KOPT-K1 (cell line): Measurements from ENCODE around the gene MESP2.

Experiments used
- H3K27ac ChIP-seq: fragments of 200-600 bp; sonication (generic); 2 replicates; pipeline ENCODE4 v1.5.1; 2016; ENCODE audit warnings: antibody characterized with exemption, mild to moderate bottlenecking, low read depth, low read length; ENCODE audit not compliant: poor library complexity, severe bottlenecking
- H3K36me3 ChIP-seq: fragments of 200-600 bp; sonication (generic); 2 replicates; pipeline ENCODE4 v1.5.1; 2017; ENCODE audit warnings: antibody characterized with exemption, mild to moderate bottlenecking, low read length, moderate library complexity; ENCODE audit not compliant: insufficient read depth
- H3K9me3 ChIP-seq: fragments of 200-600 bp; sonication (generic); 2 replicates; pipeline ENCODE4 v1.5.1; 2017; ENCODE audit warnings: antibody characterized with exemption, low read length, mild to moderate bottlenecking; ENCODE audit not compliant: insufficient read depth, poor library complexity, severe bottlenecking

The MESP2 gene

DNA sequence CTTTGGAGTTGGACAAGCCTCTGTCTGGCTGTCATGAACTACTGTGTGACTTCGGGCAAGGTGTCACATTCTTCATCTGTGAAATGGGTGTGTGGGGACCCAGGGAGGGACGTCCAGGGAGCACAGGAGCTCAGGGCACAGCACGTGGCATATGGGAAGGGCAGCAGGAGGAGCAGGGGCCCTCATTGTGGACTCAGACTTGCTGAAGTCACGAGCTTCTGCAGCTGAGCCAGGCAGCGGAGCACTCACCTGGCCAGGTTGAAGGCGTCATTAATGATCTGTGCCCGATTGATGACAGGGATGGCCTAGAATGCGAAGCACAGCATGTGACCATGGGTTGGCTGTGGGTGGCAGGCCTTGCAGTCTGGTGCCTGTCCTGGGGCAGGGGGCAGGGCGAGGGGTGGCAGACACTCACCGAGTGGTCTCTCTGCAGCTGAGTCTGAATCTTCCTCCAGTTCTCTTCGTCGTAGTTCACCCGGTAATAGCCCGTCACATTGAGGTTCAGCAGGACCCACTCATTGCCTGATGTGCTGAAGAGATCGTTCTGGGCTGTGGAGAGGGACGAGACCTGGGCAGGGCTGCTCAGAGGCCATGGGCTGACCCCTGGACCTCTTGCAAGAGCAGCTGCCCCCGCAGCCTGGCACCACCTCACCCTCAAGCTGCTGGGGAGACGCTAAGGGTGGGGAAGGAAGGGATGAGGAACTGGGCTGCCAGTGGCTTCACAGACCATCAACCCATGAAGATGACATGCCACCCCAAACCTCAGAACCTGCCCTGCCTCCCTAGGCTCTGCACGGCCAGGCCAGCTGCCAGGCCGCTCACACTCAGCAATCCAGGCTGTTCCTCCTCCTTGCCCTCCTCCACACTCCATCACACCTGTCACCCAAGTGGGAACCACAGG lies 23.1 kb downstream of the MESP2 start:
- Histone ChIP-seq H3K9me3 (no peaks in the 10 kb centered on the region), H3K27ac (no peak overlapping the region), H3K36me3 (no peaks in the 10 kb centered on the region)

GRCh38 chr15:89799918-89800498 lies 23.9 kb downstream of the MESP2 start:
- Histone ChIP-seq H3K9me3 (no peaks in the 10 kb centered on the region), H3K36me3 (no peaks in the 10 kb centered on the region), H3K27ac (no peak overlapping the region)

DNA sequence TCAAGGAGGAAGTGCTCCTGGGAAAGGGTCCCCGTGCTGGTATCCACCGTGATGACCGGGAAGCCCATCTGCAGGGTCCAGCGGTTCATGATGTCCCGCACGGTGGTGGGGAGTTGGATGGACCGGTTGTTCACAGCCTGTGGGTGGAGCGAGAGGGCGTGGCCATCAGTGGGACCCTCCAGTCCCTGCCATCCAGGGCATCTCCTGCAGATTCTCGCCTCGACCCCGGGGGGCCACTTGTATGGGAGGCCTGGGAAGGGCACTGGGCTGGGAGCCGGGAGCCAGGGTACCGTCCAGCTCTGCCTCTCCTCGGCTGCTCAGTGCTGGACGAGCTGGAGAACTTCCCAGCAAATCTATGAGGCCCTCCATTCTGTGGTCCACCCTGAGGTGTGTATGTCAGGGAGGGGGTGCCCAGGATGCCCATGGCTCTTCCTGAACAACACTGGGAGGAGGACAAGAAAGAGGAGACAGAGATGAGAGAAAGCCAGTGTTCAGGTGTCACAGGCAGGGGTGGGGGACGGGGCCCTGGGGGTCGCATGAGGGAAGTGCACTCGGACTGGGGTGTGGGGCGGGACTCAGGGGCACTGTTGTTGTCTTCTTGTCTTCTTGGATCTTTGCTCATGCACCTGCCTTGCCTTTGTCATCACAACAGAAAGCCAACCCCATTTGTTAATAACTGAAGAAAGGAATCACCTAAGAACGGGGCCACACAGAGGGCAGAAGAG lies 25.5 kb downstream of the MESP2 start:
- Histone ChIP-seq H3K27ac (no peak overlapping the region), H3K36me3 (no peaks in the 10 kb centered on the region), H3K9me3 (no peaks in the 10 kb centered on the region)

DNA sequence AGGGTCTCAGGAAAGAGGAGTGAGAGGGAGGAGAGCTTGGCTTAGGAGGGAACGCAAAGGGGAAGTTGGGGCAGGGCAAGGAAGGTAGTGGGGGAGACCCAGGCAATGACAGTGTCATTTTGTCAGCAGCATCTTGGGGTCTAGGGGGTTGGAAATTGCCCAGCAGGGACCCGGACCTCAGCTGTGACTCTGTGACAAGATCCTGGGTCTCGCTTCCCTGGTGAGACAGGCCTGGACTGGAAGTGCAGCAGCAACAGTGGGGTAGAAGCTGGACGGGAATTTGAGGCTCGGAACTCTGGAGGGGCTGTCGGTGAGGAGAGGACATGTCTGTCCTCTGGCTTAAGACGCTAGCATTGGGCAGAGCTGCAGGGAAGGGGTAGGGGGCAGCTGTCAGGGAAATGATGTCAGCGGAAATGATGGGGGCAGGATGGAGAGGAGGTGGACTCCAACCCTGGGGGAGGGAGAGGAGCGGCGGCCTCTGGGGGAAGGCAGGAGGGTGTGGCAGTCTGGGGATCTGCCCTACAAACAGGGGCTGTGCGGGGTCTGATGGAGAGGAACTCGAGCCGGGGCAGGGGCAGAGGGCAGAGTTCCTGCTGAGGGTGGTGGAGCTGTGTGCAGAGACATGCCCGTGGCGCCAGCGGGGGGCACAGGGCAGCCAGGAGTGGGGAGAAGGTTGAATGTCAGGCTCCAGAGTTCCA lies 26.2 kb downstream of the MESP2 start:
- H3K9me3 ChIP-seq: no peaks in the 10 kb centered on the region
- H3K36me3 ChIP-seq: no peaks in the 10 kb centered on the region
- no peak overlapping the region for H3K27ac ChIP-seq

DNA sequence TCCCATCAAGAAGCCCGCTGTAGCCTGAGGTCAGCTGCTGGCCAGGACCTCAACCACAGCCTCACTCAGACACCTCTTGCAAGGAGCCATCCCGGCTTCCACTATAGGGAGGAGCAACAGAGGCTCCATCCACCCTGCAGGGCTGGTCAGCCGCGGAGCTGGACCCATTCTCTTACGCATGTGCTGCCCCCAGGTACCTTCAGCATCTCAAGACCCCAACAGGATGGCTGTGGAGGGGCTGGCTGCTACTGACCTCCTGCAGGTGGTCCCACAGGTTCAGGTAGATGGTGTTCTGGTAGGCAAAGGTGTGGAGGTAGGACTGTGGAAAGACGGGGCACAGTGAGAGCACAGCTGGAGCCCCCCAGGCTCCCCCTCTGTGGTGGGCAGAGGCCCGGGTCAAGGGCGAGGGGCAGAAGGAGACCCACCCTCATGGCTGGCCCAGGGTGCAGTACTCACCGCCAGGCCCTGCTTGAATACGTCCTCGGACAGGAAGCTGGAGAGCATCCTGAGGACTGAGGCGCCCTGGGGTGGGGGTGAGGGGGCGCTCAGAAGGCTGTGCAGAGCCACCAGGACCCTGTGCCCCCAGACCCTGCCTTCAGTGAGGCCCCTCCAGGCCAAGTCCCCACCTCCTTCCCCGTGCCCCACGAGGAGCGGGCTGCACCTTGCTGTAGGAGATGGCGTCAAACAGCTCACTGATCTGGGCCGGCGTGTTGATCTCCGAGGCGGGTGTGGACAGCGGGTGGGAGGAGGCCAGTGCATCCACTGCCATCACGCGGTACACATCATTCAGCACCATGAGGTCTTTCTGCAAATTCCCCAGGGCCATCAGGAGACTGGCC lies 27.1 kb downstream of the MESP2 start:
- Histone ChIP-seq H3K9me3 (no peaks in the 10 kb centered on the region), H3K36me3 (no peaks in the 10 kb centered on the region), H3K27ac (no peak overlapping the region)

- no peaks in the 10 kb centered on the region for H3K36me3 ChIP-seq
- H3K9me3 ChIP-seq: no peaks in the 10 kb centered on the region
- no peak overlapping the region for H3K27ac ChIP-seq
These were observed 28.0 kb downstream of the MESP2 start for GRCh38 chr15:89803941-89804800.

- H3K27ac ChIP-seq: no peak overlapping the region
These were observed 29.4 kb downstream of the MESP2 start for GRCh38 chr15:89805241-89806209.

GRCh38 chr15:89806210-89806558 lies 30.1 kb downstream of the MESP2 start:
- H3K36me3 ChIP-seq: no peaks in the 10 kb centered on the region
- H3K9me3 ChIP-seq: no peaks in the 10 kb centered on the region
- H3K27ac ChIP-seq: no peak overlapping the region

More at GRCh38 chr15:89805241-89806209, 29.4 kb downstream of the MESP2 start:
- Histone ChIP-seq H3K36me3 (no peaks in the 10 kb centered on the region), H3K9me3 (no peaks in the 10 kb centered on the region)

- Histone ChIP-seq H3K9me3 (no peaks in the 10 kb centered on the region), H3K27ac (no peak overlapping the region)
These were observed 30.7 kb downstream of the MESP2 start for GRCh38 chr15:89806559-89807550.

GRCh38 chr15:89807689-89808088 lies 31.6 kb downstream of the MESP2 start:
- no peaks in the 10 kb centered on the region for H3K9me3 ChIP-seq
- H3K36me3 ChIP-seq: no peaks in the 10 kb centered on the region
- no peak overlapping the region for H3K27ac ChIP-seq

More at GRCh38 chr15:89806559-89807550, 30.7 kb downstream of the MESP2 start:
- no peaks in the 10 kb centered on the region for H3K36me3 ChIP-seq

- H3K36me3 ChIP-seq: no peaks in the 10 kb centered on the region
- H3K27ac ChIP-seq: no peak overlapping the region
- H3K9me3 ChIP-seq: no peaks in the 10 kb centered on the region
These were observed 32.2 kb downstream of the MESP2 start for GRCh38 chr15:89808160-89808870.
